Kidney epithelial cell (primary cell): Measurements from ENCODE around the gene PPP1R14B. TPM values are rescaled to one million over a fixed set of nuclear protein-coding genes. Genes with fewer than 3 reads are reported as not detected.
"Not testable (repeated sequence)": the region's sequence is repeated elsewhere in the genome, so short reads cannot be mapped to it uniquely, and the experiment has no call there.

Source experiments
- DNase-seq: peaks from one replicate; pipeline ENCODE4 v3.0.0-alpha.2; 2010; ENCODE audit warnings: low read depth
- H3K27me3 ChIP-seq: 2 replicates; pipeline ENCODE4 v1.6.0; 2011; ENCODE audit warnings: low read length; ENCODE audit not compliant: control insufficient read depth, insufficient read depth
- H3K36me3 ChIP-seq: 2 replicates; pipeline ENCODE4 v1.5.1; 2011; ENCODE audit warnings: low read length; ENCODE audit not compliant: control insufficient read depth, insufficient read depth
- H3K4me3 ChIP-seq: 2 replicates; pipeline ENCODE4 v1.5.1; 2011; ENCODE audit warnings: low read depth, mild to moderate bottlenecking, control low read depth, low read length
- total RNA-seq: library from RNA; depleted of rRNA; stranded (reverse); fragments of >200 nt; gene quantifications from 2 replicates; pipeline ENCODE4 v1.2.3, GENCODE V29; 2015
- TF ChIP-seq, protein P1 (sequence below): IDR thresholded peaks from 2 replicates; pipeline ENCODE4 v1.5.1; 2011; ENCODE audit warnings: mild to moderate bottlenecking, moderate library complexity, low read length, control low read depth, inconsistent platforms; ENCODE audit not compliant: insufficient read depth, poor library complexity, severe bottlenecking

The PPP1R14B gene
- total RNA-seq, 1 donor from 2014 or later: 599 TPM

DNA sequence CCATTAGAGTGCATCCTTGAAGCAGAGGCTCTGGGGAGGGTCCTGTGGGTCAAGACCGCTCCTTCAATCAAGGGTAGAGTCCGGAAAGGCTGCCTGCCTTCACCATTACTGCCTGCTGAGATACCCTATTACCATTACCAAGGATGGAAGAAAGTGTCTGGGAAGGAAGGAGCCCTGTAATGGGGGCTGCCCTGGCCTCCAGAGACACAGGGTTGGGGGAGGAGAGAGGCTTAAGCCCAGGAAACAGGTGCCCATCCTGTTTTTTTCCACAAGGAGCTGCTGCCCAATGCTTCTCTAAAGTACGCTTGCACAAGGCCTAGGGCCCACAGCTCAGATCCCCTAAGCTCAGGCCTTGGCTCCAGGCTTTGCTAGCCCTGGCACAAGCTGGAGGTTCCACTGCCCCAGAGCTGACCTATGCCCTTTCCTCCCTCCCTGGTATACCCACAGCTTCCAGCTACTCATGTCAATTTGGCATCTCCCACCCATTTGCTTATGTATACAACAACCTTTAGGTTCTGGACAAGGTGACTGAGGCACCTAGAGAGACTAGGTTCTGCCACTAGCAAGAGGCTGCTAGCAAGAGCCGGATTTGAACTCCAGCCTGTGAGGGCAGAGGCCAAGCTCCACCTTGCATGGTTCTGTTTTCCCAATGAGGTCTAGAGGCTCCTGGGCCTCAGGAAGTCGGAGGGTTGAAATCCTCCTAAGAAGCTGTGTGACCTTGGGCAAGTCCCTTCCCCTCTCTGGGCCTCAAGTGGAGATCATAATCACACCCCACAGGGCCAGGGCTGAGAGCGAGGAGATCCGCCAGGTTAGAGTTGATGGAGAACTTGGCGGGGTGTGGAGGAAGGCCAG is 3.0 kb upstream of the PPP1R14B start:
- no peaks in the 10 kb centered on the region for H3K27me3 ChIP-seq
- no peak for DNase-seq
- no peaks in the 10 kb centered on the region for H3K36me3 ChIP-seq
- TF ChIP-seq, protein P1, sequence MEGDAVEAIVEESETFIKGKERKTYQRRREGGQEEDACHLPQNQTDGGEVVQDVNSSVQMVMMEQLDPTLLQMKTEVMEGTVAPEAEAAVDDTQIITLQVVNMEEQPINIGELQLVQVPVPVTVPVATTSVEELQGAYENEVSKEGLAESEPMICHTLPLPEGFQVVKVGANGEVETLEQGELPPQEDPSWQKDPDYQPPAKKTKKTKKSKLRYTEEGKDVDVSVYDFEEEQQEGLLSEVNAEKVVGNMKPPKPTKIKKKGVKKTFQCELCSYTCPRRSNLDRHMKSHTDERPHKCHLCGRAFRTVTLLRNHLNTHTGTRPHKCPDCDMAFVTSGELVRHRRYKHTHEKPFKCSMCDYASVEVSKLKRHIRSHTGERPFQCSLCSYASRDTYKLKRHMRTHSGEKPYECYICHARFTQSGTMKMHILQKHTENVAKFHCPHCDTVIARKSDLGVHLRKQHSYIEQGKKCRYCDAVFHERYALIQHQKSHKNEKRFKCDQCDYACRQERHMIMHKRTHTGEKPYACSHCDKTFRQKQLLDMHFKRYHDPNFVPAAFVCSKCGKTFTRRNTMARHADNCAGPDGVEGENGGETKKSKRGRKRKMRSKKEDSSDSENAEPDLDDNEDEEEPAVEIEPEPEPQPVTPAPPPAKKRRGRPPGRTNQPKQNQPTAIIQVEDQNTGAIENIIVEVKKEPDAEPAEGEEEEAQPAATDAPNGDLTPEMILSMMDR: no peak
- no peak overlapping the region for H3K4me3 ChIP-seq

DNA sequence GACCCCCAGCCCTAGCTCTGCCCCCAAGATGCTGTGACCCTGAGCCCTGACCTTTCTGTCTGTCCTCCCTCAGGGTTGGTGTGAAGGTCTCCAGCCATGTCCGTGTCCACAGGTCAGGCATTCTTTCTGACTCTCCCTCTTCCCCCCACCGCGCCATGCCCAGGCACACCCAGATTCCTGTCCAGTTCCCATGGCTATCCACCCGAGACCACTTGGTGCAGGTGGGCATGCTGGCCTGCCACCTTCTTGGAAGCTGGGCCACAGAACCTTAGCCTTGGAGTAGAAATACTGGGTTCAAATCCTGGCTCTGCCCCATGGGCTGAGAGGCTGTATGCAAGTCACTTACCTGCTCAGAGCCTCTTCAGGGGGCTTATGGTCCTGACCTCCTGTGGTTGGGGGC is 2.3 kb upstream of the PPP1R14B start:
- TF ChIP-seq, protein P1: no peak
- Histone ChIP-seq H3K36me3 (no peaks in the 10 kb centered on the region), H3K27me3 (no peaks in the 10 kb centered on the region), H3K4me3 (no peak overlapping the region)
- DNase-seq: no peak

DNA sequence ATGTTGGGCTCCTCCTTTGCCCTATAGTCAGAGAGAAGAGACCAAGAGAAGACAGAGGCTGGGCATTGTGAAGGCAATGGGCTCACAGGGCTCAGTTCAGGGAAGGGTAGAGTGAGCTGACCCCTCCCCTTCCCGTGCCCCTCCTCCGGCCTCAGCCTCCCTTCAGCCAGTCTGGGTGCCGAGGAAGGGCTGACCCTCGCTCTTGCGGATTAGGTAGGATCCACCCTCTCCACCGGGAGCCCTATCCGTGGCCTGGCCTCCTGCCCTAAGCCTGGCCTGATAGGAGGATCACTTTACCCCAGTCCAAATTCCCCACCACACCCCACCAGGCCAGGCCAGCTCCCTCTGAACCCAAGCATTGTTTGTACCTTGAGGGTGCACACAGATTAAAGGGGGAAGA is 1.8 kb upstream of the PPP1R14B start:
- no peaks in the 10 kb centered on the region for H3K27me3 ChIP-seq
- DNase-seq: no peak
- no peak overlapping the region for H3K4me3 ChIP-seq
- TF ChIP-seq, protein P1: no peak
- no peaks in the 10 kb centered on the region for H3K36me3 ChIP-seq

DNA sequence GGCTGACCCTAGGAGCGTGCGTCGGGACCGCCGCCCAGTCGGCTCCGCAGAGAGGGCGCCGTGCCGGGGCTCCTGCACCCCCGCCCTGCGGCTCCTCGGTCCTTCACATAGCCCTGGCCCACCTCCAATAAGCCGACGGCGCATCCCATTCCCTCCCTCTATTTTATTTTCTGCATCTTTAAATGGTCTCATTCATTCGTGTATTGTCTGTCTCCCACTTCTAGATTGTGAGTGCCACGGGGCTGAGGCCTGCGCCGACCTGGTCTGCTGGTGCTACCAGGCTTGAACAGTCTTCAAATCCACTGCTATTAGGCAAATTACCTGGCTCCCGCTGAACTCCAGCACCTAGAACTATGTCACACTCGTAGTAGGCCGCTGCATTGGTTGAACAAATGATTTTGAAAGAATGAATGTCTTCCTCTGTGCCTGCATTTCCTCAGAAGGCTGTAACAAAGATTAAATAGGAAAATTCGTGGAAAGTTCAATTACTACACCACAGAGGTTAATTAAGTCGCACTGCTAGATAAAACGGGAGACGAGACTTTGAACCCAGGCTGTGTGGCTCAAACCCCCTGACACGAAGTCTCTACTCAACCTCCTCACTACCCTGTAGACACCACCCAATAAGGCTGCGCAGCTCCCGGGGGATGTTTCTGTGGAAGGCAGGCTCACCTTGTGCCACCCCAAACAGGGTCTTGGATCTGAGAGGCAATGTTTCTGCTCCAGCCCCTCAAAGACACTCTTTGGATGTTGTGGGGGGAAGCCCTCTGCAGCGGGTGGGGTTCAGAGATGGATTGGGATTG is 1.2 kb upstream of the PPP1R14B start:
- H3K36me3 ChIP-seq: peaks cover 3% of the 10 kb centered on the region
- TF ChIP-seq, protein P1: no peak
- no peaks in the 10 kb centered on the region for H3K27me3 ChIP-seq
- DNase-seq: no peak
- peak overlapping the region; percentile 51 for H3K4me3 ChIP-seq

DNA sequence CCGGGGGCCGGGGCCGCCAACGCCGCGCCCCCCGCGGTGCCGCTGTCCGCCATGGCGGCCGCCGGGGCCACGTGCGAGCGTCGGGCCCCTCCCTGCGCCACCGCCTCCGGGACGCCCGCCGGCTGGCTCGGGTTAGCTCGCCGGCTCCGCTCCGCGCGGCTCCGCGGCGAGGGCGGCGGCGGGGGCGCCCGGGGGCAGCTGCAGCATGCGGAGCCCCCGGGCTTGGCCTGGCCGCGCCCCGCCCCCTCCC is 197 bp downstream of the PPP1R14B start:
- DNase-seq, H3K27me3 ChIP-seq, H3K36me3 ChIP-seq: not testable (repeated sequence)
- peak overlapping the region; percentile 71 for H3K4me3 ChIP-seq

DNA sequence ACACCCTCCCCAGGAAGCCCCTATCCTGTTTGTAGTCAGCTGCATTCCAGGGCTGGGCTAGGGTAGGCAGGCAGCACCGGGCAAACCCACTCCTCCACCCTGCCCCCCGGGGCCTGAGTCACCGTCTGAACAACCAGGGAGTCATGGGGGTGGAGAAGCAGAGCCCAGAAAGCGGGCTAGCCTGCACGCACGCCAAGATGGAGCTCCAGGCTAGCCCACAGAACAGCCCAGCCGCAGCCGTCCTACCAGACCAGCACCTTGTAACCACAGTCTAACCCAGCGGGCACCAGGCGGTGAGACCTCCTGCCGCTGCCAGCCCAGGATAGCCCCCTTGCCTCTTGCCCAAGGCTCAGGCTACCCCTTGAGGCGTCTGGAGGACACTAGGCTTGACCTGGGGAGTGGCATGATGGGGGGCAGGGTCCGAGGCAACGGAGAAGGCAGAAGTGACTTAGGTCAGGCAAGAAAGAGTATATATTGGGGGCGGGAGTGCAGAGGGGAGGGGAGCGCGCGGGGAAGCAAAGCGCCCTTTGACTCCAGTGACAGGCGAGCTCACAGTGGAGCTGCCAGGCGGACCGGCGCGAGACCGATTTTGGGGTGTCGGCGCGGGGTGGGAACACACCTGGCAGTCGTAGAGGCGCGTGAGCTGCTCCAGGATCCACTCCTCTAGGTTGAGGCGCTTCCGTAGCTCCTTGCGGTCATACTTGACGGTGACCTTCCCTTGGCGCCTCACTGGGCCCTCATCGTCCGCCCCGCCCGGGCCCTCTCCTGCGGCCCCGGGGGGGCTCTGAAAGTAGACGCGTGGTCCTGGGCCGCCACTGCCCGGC is 734 bp downstream of the PPP1R14B start:
- Histone ChIP-seq H3K4me3 (peak overlapping the region; percentile 71), H3K36me3 (peaks cover 3% of the 10 kb centered on the region), H3K27me3 (no peaks in the 10 kb centered on the region)
- peak; percentile 85 for DNase-seq
- TF ChIP-seq, protein P1: no peak
